Neural cell (in vitro differentiated cells): ENCODE measurements around the gene COG6.

ENCODE experiments used
- CTCF ChIP-seq: fragments of 450-650 bp; IDR thresholded peaks from 2 replicates; pipeline ENCODE4 v1.5.1; 2014; ENCODE audit warnings: antibody characterized with exemption, mild to moderate bottlenecking, moderate library complexity; ENCODE audit not compliant: poor library complexity, severe bottlenecking
- EP300 ChIP-seq: fragments of 450-650 bp; conservative IDR thresholded peaks from 2 replicates; pipeline ENCODE4 v1.6.1; 2014; ENCODE audit warnings: antibody characterized with exemption, mild to moderate bottlenecking, moderate library complexity; ENCODE audit not compliant: poor library complexity, severe bottlenecking
- EZH2 ChIP-seq: fragments of 200-600, 300-800 bp; shearing (Covaris generic), sonication (generic); IDR thresholded peaks from 2 replicates; pipeline ENCODE4 v1.6.1; 2014; ENCODE audit warnings: antibody characterized with exemption, low read length, borderline replicate concordance, mild to moderate bottlenecking; ENCODE audit not compliant: insufficient read depth, poor library complexity, severe bottlenecking
- MXI1 ChIP-seq: fragments of 450-650 bp; conservative IDR thresholded peaks from 2 replicates; pipeline ENCODE4 v1.6.1; 2014; ENCODE audit warnings: antibody characterized with exemption, mild to moderate bottlenecking; ENCODE audit not compliant: poor library complexity, severe bottlenecking
- POLR2AphosphoS5 ChIP-seq: IDR thresholded peaks from 2 replicates; pipeline ENCODE4 v1.6.1; 2012
- RAD21 ChIP-seq: fragments of 450-650 bp; conservative IDR thresholded peaks from 2 replicates; pipeline ENCODE4 v1.6.1; 2014; ENCODE audit warnings: antibody characterized with exemption, mild to moderate bottlenecking, moderate library complexity
- REST ChIP-seq: IDR thresholded peaks from 2 replicates; pipeline ENCODE4 v1.6.1; 2012; ENCODE audit warnings: borderline replicate concordance
- TAF1 ChIP-seq: IDR thresholded peaks from 2 replicates; pipeline ENCODE4 v1.6.1; 2012; ENCODE audit warnings: low read depth

- TF ChIP-seq CTCF (no peak), REST (no peak), TAF1 (no peak), EZH2 (no peak), POLR2AphosphoS5 (no peak), RAD21 (no peak), EP300 (no peak), MXI1 (no peak)
These were observed 79.5 kb downstream of the COG6 start for GRCh38 chr13:39734952-39735351.
